Skin of body (tissue), 2 donors: ENCODE measurements around the gene INO80C. TPM values are rescaled to one million over a fixed set of nuclear protein-coding genes. Genes with fewer than 3 reads are reported as not detected.
"Not testable (repeated sequence)": the region's sequence is repeated elsewhere in the genome, so short reads cannot be mapped to it uniquely, and the experiment has no call there.

ENCODE experiments used
- DNase-seq: peaks from one replicate; lab custom pipeline; 2025; lab: John Stamatoyannopoulos, UW
- total RNA-seq: library from RNA; depleted of rRNA; stranded (reverse); fragments of >200 nt; gene quantifications from one replicate; pipeline ENCODE4 v1.2.3, GENCODE V29; 2014

Gene INO80C
- total RNA-seq, 1 donor from 2014 or later = 8.6 TPM

- DNase-seq = no peak
Measured at GRCh38 chr18:35460736-35461161, 37.0 kb downstream of the INO80C start.

- DNase-seq = no peak
Measured at GRCh38 chr18:35459997-35460396, 37.8 kb downstream of the INO80C start.

- DNase-seq = peak; percentile 16
Measured at GRCh38 chr18:35458677-35459441, 38.9 kb downstream of the INO80C start.

- no peak for DNase-seq
Measured at GRCh38 chr18:35458271-35458670, 39.5 kb downstream of the INO80C start.

- DNase-seq = no peak
Measured at GRCh38 chr18:35457140-35457704, 40.5 kb downstream of the INO80C start.

GRCh38 chr18:35455926-35456763, 41.6 kb downstream of the INO80C start:
- DNase-seq = no peak

- DNase-seq = no peak
Measured at GRCh38 chr18:35454803-35455202, 43.0 kb downstream of the INO80C start.

GRCh38 chr18:35453065-35453464, 44.7 kb downstream of the INO80C start:
- not testable (repeated sequence) for DNase-seq

GRCh38 chr18:35451916-35452315, 45.8 kb downstream of the INO80C start:
- DNase-seq = no peak

- no peak for DNase-seq
Measured at GRCh38 chr18:35451032-35451431, 46.7 kb downstream of the INO80C start.

GRCh38 chr18:35444636-35445035, 53.1 kb downstream of the INO80C start:
- DNase-seq = no peak

- DNase-seq = no peak
Measured at GRCh38 chr18:35443847-35444246, 53.9 kb downstream of the INO80C start.

GRCh38 chr18:35443434-35443833, 54.3 kb downstream of the INO80C start:
- DNase-seq = no peak

- no peak for DNase-seq
Measured at GRCh38 chr18:35442701-35443100, 55.1 kb downstream of the INO80C start.

- no peak for DNase-seq
Measured at GRCh38 chr18:35441857-35442595, 55.7 kb downstream of the INO80C start.

- DNase-seq = no peak
Measured at GRCh38 chr18:35438480-35439234, 59.1 kb downstream of the INO80C start.

GRCh38 chr18:35437836-35438235, 59.9 kb downstream of the INO80C start:
- DNase-seq = no peak

GRCh38 chr18:35436076-35436649, 61.6 kb downstream of the INO80C start:
- DNase-seq = no peak

GRCh38 chr18:35435401-35435800, 62.4 kb downstream of the INO80C start:
- DNase-seq = no peak

GRCh38 chr18:35432565-35433001, 65.2 kb downstream of the INO80C start:
- DNase-seq = peak; percentile 46
